GM12873 (cell line): ENCODE results near the gene ZBED1.

Experiments used
- TF ChIP-seq, protein P1 (sequence below): IDR thresholded peaks from 2 replicates; pipeline ENCODE4 v1.5.1; 2012; ENCODE audit warnings: low read depth, mild to moderate bottlenecking, moderate library complexity, low read length, control low read depth; ENCODE audit not compliant: insufficient read depth; ENCODE audit errors: missing control alignments

The ZBED1 gene

DNA sequence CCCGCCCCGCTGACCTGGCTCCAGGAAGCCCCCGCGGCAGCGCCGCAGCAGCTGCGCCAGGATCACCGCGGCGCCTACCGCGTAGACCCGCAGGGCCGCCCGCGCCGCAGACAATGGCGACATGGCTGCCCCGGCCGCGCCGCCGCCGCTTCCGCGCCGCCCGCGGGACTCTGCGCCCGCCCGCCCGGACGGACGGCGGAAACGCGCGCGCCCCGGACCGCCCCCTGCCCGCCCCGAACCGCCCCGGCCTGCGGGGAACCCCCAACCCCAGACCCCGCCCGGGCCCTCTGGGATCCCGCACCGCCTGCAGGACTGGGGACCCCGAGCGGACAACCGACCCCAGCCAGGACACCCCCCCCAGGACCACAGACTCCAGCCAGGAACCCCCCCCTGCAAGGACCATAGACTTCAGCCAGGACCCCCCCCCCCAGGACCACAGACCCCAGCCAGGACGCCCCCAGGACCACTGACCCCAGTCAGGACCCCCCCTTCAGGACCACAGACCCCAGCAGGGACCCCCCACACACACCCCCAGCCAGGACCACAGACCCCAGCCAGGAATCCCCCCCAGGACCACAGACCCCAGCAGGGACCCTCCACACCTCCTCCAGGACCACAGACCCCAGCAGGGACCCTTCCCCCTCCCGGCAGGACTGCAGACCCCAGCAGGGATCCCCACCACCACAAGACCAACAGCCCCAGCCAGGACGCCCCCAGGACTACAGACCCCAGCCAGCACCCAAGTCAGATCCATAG, at the start of gene ZBED1, which contains the start of gene DHRSX:
Gene ZBED1, minus strand, starts transcription at position 174 of the 756 bp plus-strand sequence. CDS start 10,257 bp downstream, outside the sequence.
Gene DHRSX, minus strand, starts transcription at position 174 of the 756 bp plus-strand sequence. Its CDS starts 51 bp downstream, at position 123.
- TF ChIP-seq, protein P1, sequence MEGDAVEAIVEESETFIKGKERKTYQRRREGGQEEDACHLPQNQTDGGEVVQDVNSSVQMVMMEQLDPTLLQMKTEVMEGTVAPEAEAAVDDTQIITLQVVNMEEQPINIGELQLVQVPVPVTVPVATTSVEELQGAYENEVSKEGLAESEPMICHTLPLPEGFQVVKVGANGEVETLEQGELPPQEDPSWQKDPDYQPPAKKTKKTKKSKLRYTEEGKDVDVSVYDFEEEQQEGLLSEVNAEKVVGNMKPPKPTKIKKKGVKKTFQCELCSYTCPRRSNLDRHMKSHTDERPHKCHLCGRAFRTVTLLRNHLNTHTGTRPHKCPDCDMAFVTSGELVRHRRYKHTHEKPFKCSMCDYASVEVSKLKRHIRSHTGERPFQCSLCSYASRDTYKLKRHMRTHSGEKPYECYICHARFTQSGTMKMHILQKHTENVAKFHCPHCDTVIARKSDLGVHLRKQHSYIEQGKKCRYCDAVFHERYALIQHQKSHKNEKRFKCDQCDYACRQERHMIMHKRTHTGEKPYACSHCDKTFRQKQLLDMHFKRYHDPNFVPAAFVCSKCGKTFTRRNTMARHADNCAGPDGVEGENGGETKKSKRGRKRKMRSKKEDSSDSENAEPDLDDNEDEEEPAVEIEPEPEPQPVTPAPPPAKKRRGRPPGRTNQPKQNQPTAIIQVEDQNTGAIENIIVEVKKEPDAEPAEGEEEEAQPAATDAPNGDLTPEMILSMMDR, result no peak

GRCh38 chrX:2549876-2550275, 49.1 kb upstream of the ZBED1 start:
- TF ChIP-seq, protein P1, result no peak

DNA sequence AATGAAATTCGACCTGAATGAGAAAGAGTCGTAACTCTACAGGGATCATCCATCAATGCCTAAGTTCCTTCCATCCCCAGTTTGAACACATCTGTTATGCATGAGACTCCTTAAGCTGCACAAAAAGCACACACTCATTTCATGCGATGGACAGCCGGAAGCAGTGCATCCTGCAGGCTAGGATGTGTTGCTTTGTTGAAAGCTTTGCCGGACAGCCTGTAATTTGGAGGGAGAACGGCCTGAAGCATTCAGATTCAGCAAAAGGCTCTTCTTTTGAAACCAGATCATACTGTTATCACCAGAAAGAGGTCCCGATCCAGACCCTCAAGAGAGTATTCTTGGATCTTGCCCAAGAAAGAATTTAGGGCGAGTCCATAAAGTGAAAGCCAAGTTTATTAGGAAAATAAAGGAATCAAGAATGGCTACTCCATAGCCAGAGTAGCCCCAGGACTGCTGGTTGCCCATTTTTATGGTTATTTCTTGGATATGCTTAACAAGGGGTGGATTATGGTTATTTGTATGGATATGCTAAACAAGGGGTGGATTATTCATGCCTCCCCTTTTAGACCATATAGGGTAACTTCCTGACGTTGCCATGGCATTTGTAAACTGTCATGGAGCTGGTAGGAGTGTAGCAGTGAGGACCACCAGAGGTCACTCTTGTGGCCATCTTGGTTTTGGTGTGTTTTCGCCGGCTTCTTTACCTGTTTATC, 48.1 kb upstream of the ZBED1 start:
- TF ChIP-seq, protein P1, result no peak

GRCh38 chrX:2547736-2548135, 47.0 kb upstream of the ZBED1 start:
- TF ChIP-seq, protein P1, result no peak

DNA sequence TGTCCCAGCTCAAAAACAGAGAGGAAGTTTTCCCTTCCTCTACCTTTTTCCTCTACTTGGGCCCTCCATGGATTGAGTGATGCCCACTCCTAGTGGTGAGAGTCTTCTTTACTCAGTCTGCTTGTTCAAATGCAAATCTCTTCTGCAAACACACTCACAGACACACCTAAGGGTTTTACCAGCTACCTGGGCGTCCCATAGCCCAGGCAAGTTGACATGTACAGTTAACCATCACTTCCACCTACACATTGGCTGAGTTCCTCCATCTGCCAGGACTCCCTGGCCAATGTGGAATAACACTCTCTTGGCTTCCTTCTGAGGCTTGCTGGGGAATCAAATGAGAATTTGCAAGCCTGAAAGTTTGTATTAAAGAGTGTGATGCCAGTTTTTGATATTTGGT, 45.7 kb upstream of the ZBED1 start:
- TF ChIP-seq, protein P1, result no peak

- TF ChIP-seq, protein P1, result no peak
These were observed 44.4 kb upstream of the ZBED1 start for GRCh38 chrX:2545144-2545543.

GRCh38 chrX:2542826-2543521, 42.2 kb upstream of the ZBED1 start:
- TF ChIP-seq, protein P1, result no peak
